Effector memory CD8-positive, alpha-beta T cell (primary cell): ENCODE data around the gene PLXDC1.

Source experiments
- ATAC-seq: fragments of 150-1000 bp; cut with Tn5 transposase; replicated peaks from 2 replicates; pipeline ENCODE4 v1.10.0; 2021; ENCODE audit warnings: mild to moderate bottlenecking, moderate library complexity
- DNase-seq, 3 experiments: peaks; one replicate each; pipeline ENCODE4 v3.0.0; 2021
- H3K27ac Mint-ChIP-seq, 2 donors: one replicate each; pipeline ENCODE4 v1.8.0; 2022; ENCODE audit warnings: mild to moderate bottlenecking in 2 of 2, mixed read lengths in 2 of 2, moderate library complexity in 2 of 2
- H3K27me3 Mint-ChIP-seq, 2 donors: one replicate each; pipeline ENCODE4 v1.8.0; 2022; ENCODE audit warnings: mixed read lengths in 2 of 2
- H3K36me3 Mint-ChIP-seq: one replicate; pipeline ENCODE4 v1.8.0; 2022; ENCODE audit warnings: mild to moderate bottlenecking, moderate library complexity, mixed read lengths; ENCODE audit not compliant: insufficient read depth
- H3K4me1 Mint-ChIP-seq, 2 donors: one replicate each; pipeline ENCODE4 v1.8.0; 2022; ENCODE audit warnings: low read depth in 2 of 2, mixed read lengths in 2 of 2
- H3K4me3 Mint-ChIP-seq, 2 donors: one replicate each; pipeline ENCODE4 v1.8.0; 2022; ENCODE audit warnings: mild to moderate bottlenecking in 2 of 2, mixed read lengths in 2 of 2, moderate library complexity in 2 of 2
- H3K9me3 Mint-ChIP-seq, 2 donors: one replicate each; pipeline ENCODE4 v1.8.0; 2022; ENCODE audit warnings: mixed read lengths in 2 of 2

Gene PLXDC1

GRCh38 chr17:39193346-39193745, 41.9 kb upstream of the PLXDC1 start:
- DNase-seq (no peak), ATAC-seq (no peak)
- H3K4me3 Mint-ChIP-seq = no peak overlapping the region
- no peaks in the 10 kb centered on the region for H3K9me3 Mint-ChIP-seq
- peaks cover 30 to 38% of the 10 kb centered on the region in 2 donors for H3K4me1 Mint-ChIP-seq
- H3K36me3 Mint-ChIP-seq = peaks cover 34% of the 10 kb centered on the region
- no peaks in the 10 kb centered on the region for H3K27me3 Mint-ChIP-seq
- H3K27ac Mint-ChIP-seq = peak overlapping the region in 1 of 2 donors; percentile 38

- Mint-ChIP-seq H3K36me3 (peaks cover 39% of the 10 kb centered on the region), H3K27ac (peak overlapping the region in 1 of 2 donors; percentile 38), H3K4me1 (peaks cover 28 to 38% of the 10 kb centered on the region in 2 donors), H3K9me3 (no peaks in the 10 kb centered on the region), H3K27me3 (no peaks in the 10 kb centered on the region), H3K4me3 (no peak overlapping the region)
- ATAC-seq = no peak
- no peak for DNase-seq
These were observed 41.5 kb upstream of the PLXDC1 start for GRCh38 chr17:39192901-39193300.

GRCh38 chr17:39191750-39192510, 40.5 kb upstream of the PLXDC1 start:
- no peak for DNase-seq
- Mint-ChIP-seq H3K4me3 (no peak overlapping the region), H3K27ac (no peak overlapping the region)

GRCh38 chr17:39187152-39187830, 35.9 kb upstream of the PLXDC1 start:
- H3K27me3 Mint-ChIP-seq = no peaks in the 10 kb centered on the region
- peaks cover 2 to 5% of the 10 kb centered on the region in 2 donors for H3K4me1 Mint-ChIP-seq
- DNase-seq = no peak
- H3K4me3 Mint-ChIP-seq = no peak overlapping the region
- peaks cover 52% of the 10 kb centered on the region for H3K36me3 Mint-ChIP-seq
- peak overlapping the region in 1 of 2 donors; percentile 32 for H3K27ac Mint-ChIP-seq
- ATAC-seq = no peak
- H3K9me3 Mint-ChIP-seq = no peaks in the 10 kb centered on the region

More at GRCh38 chr17:39191750-39192510, 40.5 kb upstream of the PLXDC1 start:
- ATAC-seq = no peak
- Mint-ChIP-seq H3K4me1 (peaks cover 25 to 36% of the 10 kb centered on the region in 2 donors), H3K36me3 (peaks cover 48% of the 10 kb centered on the region), H3K9me3 (no peaks in the 10 kb centered on the region), H3K27me3 (no peaks in the 10 kb centered on the region)

- peaks cover 48% of the 10 kb centered on the region for H3K36me3 Mint-ChIP-seq
- H3K27ac Mint-ChIP-seq = peak overlapping the region in 1 of 2 donors; percentile 81
- no peak overlapping the region for H3K4me3 Mint-ChIP-seq
- no peaks in the 10 kb centered on the region for H3K9me3 Mint-ChIP-seq
- DNase-seq (no peak), ATAC-seq (no peak)
- H3K4me1 Mint-ChIP-seq = peaks cover 0 to 2% of the 10 kb centered on the region in 2 donors
- no peaks in the 10 kb centered on the region for H3K27me3 Mint-ChIP-seq
These were observed 35.1 kb upstream of the PLXDC1 start for GRCh38 chr17:39186481-39187002.

- DNase-seq = no peak
- no peaks in the 10 kb centered on the region for H3K27me3 Mint-ChIP-seq
- H3K36me3 Mint-ChIP-seq = peaks cover 51% of the 10 kb centered on the region
- H3K4me1 Mint-ChIP-seq = peaks cover 0 to 2% of the 10 kb centered on the region in 2 donors
- no peak for ATAC-seq
- no peaks in the 10 kb centered on the region for H3K9me3 Mint-ChIP-seq
- H3K4me3 Mint-ChIP-seq = no peak overlapping the region
- peak overlapping the region in 1 of 2 donors; percentile 25 for H3K27ac Mint-ChIP-seq
These were observed 32.3 kb upstream of the PLXDC1 start for GRCh38 chr17:39183720-39184119.

- no peak overlapping the region for H3K27ac Mint-ChIP-seq
- H3K27me3 Mint-ChIP-seq = no peaks in the 10 kb centered on the region
- H3K36me3 Mint-ChIP-seq = peaks cover 49% of the 10 kb centered on the region
- ATAC-seq (no peak), DNase-seq (no peak)
- no peaks in the 10 kb centered on the region for H3K9me3 Mint-ChIP-seq
- peaks cover 0 to 2% of the 10 kb centered on the region in 2 donors for H3K4me1 Mint-ChIP-seq
- H3K4me3 Mint-ChIP-seq = no peak overlapping the region
These were observed 31.6 kb upstream of the PLXDC1 start for GRCh38 chr17:39183045-39183444.

GRCh38 chr17:39181303-39181702, 29.9 kb upstream of the PLXDC1 start:
- DNase-seq (no peak), ATAC-seq (no peak)
- peaks cover 0 to 2% of the 10 kb centered on the region in 2 donors for H3K4me1 Mint-ChIP-seq
- H3K36me3 Mint-ChIP-seq = peaks cover 45% of the 10 kb centered on the region
- H3K27ac Mint-ChIP-seq = no peak overlapping the region
- no peaks in the 10 kb centered on the region for H3K9me3 Mint-ChIP-seq
- H3K4me3 Mint-ChIP-seq = no peak overlapping the region
- no peaks in the 10 kb centered on the region for H3K27me3 Mint-ChIP-seq

- Mint-ChIP-seq H3K9me3 (no peaks in the 10 kb centered on the region), H3K27me3 (no peaks in the 10 kb centered on the region), H3K4me3 (no peak overlapping the region), H3K36me3 (peaks cover 42% of the 10 kb centered on the region), H3K4me1 (peaks cover 2 to 8% of the 10 kb centered on the region in 2 donors), H3K27ac (peak overlapping the region in 1 of 2 donors; percentile 22)
- ATAC-seq (no peak), DNase-seq (no peak)
These were observed 27.1 kb upstream of the PLXDC1 start for GRCh38 chr17:39178536-39178935.

GRCh38 chr17:39177256-39177655, 25.8 kb upstream of the PLXDC1 start:
- peak overlapping the region in 1 of 2 donors; percentile 70 for H3K27ac Mint-ChIP-seq
- peaks cover 34% of the 10 kb centered on the region for H3K36me3 Mint-ChIP-seq
- H3K9me3 Mint-ChIP-seq = no peaks in the 10 kb centered on the region
- ATAC-seq (no peak), DNase-seq (no peak)
- H3K27me3 Mint-ChIP-seq = no peaks in the 10 kb centered on the region
- H3K4me1 Mint-ChIP-seq = peaks cover 10 to 19% of the 10 kb centered on the region in 2 donors
- no peak overlapping the region for H3K4me3 Mint-ChIP-seq

- Mint-ChIP-seq H3K4me3 (no peak overlapping the region), H3K27ac (no peak overlapping the region), H3K36me3 (peaks cover 29% of the 10 kb centered on the region), H3K27me3 (no peaks in the 10 kb centered on the region), H3K9me3 (no peaks in the 10 kb centered on the region), H3K4me1 (peaks cover 14 to 24% of the 10 kb centered on the region in 2 donors)
- no peak for ATAC-seq
- no peak for DNase-seq
These were observed 24.3 kb upstream of the PLXDC1 start for GRCh38 chr17:39175695-39176093.

GRCh38 chr17:39174920-39175694, 23.7 kb upstream of the PLXDC1 start:
- no peaks in the 10 kb centered on the region for H3K27me3 Mint-ChIP-seq
- H3K36me3 Mint-ChIP-seq = peaks cover 25% of the 10 kb centered on the region
- DNase-seq = peak; percentile 69 to 78 (median 71)
- H3K9me3 Mint-ChIP-seq = no peaks in the 10 kb centered on the region
- ATAC-seq = peak; percentile 93
- no peak overlapping the region for H3K4me3 Mint-ChIP-seq
- H3K27ac Mint-ChIP-seq = no peak overlapping the region
- H3K4me1 Mint-ChIP-seq = peaks cover 14 to 24% of the 10 kb centered on the region in 2 donors
